Hematopoietic multipotent progenitor cell (in vitro differentiated cells): ENCODE data around the gene CCL2. TPM values are rescaled to one million over a fixed set of nuclear protein-coding genes. Genes with fewer than 3 reads are reported as not detected.

Source experiments
- DNase-seq, 3 donors: peaks; one replicate each; pipeline ENCODE4 v3.0.0-alpha.2; 2011 to 2015; ENCODE audit warnings: low read depth in 2 of 3, low spot score in 2 of 3
- total RNA-seq: library from RNA; depleted of rRNA; stranded (reverse); fragments of >200 nt; gene quantifications from one replicate; pipeline ENCODE4 v1.2.3, GENCODE V29; 2012

CCL2 gene
- total RNA-seq, 1 donor, result under 0.01 TPM

- no peak for DNase-seq
Measured at GRCh38 chr17:34237458-34237857, 17.6 kb upstream of the CCL2 start.

GRCh38 chr17:34241062-34241461 is 14.0 kb upstream of the CCL2 start:
- DNase-seq, result no peak

GRCh38 chr17:34242587-34243363 is 12.3 kb upstream of the CCL2 start:
- peak in 2 of 3 donors; percentile 78 to 94 for DNase-seq

- DNase-seq, result no peak
Measured at GRCh38 chr17:34243364-34244320, 11.4 kb upstream of the CCL2 start.

- DNase-seq, result no peak
Measured at GRCh38 chr17:34245351-34245905, 9.7 kb upstream of the CCL2 start.

GRCh38 chr17:34246446-34246845 is 8.6 kb upstream of the CCL2 start:
- DNase-seq, result peak in 2 of 3 donors; percentile 68 to 83

GRCh38 chr17:34246881-34247280 is 8.2 kb upstream of the CCL2 start:
- DNase-seq, result no peak

GRCh38 chr17:34248511-34249024 is 6.5 kb upstream of the CCL2 start:
- no peak for DNase-seq

GRCh38 chr17:34249061-34249460 is 6.0 kb upstream of the CCL2 start:
- no peak for DNase-seq

GRCh38 chr17:34249478-34249877 is 5.6 kb upstream of the CCL2 start:
- DNase-seq, result no peak

- no peak for DNase-seq
Measured at GRCh38 chr17:34251186-34251585, 3.9 kb upstream of the CCL2 start.

GRCh38 chr17:34252095-34252443 is 3.0 kb upstream of the CCL2 start:
- DNase-seq, result peak in 2 of 3 donors; percentile 33 to 72

GRCh38 chr17:34252444-34253138 is 2.5 kb upstream of the CCL2 start:
- DNase-seq, result no peak

- no peak for DNase-seq
Measured at GRCh38 chr17:34253139-34253525, 2.0 kb upstream of the CCL2 start.

- no peak for DNase-seq
Measured at GRCh38 chr17:34254146-34254545, 939 bp upstream of the CCL2 start.

GRCh38 chr17:34255381-34255732 is 272 bp downstream of the CCL2 start:
- no peak for DNase-seq

GRCh38 chr17:34255841-34256240 is 756 bp downstream of the CCL2 start:
- no peak for DNase-seq

- no peak for DNase-seq
Measured at GRCh38 chr17:34257299-34257985, 2.4 kb downstream of the CCL2 start.

- DNase-seq, result no peak
Measured at GRCh38 chr17:34257986-34258326, 2.9 kb downstream of the CCL2 start.

GRCh38 chr17:34259146-34259545 is 4.1 kb downstream of the CCL2 start:
- no peak for DNase-seq
